Inferior parietal cortex (tissue), 1 donor: ENCODE results near the gene CHRNA7.
"Not testable (repeated sequence)": the region's sequence is repeated elsewhere in the genome, so short reads cannot be mapped to it uniquely, and the experiment has no call there.

Experiments used
- DNase-seq: peaks from one replicate; pipeline ENCODE4 v3.0.0-alpha.2; 2016; ENCODE audit errors: extremely low spot score

CHRNA7 gene

DNA sequence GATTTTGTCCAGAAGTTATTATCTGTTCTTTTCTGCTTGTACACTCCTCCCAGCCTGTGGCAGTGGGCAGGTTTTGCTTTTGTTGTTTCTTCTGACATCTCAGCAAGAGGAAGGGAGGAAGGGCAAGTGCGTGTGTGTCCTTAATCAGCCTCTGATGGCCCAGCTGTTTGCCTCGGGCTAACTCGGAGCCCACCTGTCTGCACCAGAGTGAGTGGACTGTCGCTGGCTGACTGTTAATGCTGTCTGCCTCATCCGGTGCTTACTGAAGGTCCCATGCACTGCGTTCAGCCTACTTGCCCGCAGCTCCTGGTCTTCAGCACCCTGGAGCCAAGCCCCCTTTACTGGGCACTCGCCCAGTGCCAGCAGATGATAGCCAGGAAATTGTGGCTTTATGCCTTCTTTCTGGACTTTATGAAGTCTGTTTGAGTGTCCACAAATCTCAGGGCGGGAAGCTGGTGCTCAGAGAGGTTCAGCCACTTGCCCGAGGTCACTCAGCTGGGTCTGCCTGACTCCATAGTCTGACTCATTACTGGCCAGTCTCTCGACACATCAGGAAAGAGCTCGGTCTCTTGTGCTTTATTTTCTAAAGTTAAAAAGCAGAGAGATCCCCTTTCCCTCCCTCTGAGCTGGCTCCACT lies 89.5 kb downstream of the CHRNA7 start:
- no peak for DNase-seq

DNA sequence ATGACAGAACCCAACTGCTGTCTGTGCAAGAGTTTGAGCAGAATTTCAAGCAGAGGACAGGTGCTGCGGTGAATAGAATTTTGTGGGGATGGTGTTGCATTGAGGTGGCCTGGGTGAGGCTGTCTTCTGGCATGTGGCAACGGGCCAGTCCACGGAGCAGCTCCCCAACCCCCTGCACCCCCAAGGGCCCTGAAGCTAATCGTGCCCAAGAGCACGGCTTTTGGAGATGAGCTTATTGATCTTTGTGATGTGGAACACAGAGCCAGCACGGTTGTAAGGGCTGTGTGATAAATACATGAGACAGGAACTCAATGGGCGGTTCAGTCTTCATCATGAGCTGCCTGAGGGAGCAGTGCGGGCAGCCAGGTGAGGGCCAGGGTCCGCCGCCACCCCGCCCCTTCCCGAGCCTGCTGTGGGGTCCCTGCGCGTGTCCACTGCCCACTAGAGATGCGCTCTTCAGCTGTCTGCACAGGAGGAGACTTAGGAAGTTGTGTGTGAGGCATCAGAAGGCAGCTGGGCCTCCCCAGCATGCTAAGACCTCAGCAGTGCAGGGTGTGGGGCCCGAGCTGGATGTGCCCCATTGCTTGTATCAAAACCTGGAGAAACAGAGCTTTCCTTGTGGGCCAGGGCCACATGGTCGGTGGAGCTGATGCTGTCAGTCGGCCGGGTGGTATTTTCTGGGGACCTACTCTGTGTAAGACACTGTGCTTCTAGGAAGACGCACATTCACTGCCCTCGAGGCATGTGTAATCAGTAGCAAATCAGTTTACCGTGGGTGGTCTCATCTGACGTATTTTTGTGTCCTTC lies 90.5 kb downstream of the CHRNA7 start:
- DNase-seq = no peak

DNA sequence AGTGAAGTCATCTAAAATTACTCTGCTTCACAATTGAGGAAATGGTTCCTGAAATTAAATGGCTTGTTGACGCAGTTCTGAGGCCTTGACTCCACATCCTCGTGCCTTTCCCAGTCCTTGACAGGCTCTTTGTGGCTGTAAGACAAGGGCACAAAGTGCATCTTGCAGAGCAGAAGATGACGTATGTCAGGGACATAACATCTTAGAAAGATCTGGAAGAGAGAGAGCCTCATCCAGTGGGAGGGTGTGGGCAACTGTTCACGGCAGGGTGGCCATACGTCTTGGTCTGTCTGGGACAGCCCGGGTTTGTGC lies 91.0 kb downstream of the CHRNA7 start:
- no peak for DNase-seq

DNA sequence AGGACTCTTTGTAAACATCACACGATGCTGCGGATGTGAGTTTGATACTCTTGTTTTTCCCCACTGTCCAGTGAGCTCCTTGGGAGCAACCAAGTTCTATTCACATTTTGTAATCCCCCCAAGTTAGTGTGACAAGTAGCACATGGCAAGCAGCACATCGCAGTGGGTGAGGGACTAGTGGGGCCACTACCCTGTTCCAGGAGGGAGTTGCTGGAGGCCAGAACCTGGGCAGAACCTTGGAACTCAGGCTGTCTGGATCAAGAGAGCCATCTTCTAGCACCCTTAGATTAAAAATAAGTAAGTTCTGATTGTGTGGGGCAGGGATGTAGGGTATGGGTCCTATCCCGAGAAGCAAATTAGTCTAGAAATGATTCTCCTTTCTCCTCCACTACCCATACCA lies 91.7 kb downstream of the CHRNA7 start:
- no peak for DNase-seq

DNA sequence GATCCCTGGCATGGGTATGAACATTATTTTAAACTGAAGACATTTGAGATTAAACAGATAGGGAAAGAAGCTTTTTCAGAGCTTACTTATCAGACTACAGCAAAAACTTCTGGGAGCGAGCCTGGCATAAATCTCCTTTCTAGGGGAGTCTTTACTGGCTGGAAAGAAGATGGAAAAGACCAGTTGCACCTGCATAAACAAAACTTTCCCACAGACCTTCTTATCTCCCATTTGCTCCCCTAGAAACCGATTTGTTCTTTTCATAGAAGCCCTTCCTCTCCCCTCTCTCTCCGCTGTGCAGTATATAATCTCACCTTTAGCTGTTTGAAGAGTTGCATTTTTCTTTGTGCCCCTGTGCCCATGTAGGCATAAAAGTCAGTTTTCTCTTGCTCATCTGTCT lies 93.2 kb downstream of the CHRNA7 start:
- no peak for DNase-seq

DNA sequence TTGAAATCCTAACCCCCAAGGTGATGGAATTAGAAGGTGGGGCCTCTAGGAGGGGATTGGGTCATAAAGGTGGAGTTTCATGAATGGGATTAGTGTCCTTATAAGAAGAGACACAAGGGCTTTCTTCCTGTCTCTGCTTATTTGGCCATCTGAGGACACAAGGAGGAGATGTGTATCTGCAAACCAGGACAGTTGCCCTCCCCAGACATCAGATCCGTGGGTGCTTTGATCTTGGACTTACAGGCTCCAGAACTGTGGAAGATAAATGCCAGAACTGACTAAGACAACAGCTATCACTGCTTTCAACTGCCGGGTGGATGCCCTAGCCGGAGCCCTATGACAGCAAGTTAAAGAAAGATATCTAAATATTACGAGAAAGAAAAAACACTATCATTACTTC lies 94.4 kb downstream of the CHRNA7 start:
- no peak for DNase-seq

DNA sequence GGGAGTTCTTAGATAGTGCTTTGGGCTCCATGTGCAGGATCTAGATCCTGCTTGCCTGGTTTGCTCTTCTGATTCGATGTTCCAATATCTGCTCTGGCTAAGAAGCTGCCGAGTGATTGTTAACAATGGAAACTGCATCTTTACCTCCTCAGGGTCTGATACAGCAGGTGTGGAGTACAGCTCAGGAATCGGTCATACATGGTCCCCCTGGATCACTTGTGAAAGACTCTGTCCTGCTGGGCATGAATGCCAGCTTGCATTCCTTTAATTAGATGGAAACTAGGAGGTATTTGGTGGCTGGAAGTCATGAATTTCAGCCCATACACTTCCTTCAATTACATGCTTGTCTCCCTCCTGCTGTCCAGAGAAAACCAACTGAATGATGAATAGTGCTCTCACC lies 95.3 kb downstream of the CHRNA7 start:
- DNase-seq = no peak

DNA sequence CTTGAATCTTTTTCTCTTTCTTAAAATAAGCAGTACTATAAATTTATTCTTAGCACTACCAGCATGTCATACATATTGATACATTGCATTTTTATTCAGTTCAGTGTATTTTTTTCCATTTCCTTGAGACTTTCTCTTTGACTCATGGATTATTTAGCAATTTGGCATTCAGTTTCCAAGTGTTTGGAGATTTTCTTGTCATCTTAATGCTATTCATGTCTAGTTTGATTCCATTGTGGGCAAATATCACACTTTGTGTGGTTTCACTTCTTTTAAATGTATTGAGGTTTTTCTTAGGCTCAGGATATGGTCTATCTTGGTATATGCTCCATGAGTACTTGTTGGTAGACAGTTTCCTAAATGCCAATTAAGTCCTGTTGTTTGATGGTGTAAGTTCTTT lies 99.5 kb downstream of the CHRNA7 start:
- DNase-seq = no peak

DNA sequence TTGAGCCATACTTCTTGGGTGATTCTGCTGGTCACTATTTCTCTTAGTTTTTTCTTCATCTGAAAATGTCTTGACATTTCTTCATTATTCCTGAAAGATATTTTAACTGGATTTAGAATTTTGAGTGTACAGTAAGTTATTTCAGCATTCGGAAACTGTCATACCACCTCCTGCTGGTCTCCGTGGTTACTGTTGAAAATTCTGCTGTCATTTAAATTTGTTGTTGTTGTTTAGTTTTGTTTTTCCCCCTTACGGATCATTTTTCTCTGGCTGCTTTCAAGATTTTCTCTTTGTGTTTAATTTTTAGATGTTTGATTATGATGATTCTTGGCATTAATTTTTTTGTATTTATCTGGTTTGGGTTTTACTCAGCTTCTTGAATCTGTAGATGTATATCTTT lies 100.5 kb downstream of the CHRNA7 start:
- no peak for DNase-seq

DNA sequence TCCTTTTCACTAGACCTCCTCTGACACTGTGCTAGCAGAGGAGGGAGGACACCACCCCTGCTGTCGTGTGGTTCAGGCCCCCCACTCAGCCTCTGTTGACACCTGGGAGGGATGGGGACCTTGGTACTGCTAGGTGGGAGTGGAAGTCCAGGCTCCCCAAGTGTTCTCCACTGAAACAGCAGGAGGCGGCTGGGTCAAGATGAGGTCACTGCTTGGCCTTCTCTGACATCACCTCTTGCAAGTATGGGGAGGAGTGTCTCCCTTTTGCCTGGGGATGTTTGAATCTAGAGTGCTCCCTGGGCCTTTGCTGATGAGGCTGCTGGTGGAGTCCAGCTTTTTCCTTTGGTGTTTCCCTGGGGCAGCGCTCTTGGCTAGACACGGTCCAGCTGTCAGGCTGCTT lies 101.5 kb downstream of the CHRNA7 start:
- DNase-seq = no peak

DNA sequence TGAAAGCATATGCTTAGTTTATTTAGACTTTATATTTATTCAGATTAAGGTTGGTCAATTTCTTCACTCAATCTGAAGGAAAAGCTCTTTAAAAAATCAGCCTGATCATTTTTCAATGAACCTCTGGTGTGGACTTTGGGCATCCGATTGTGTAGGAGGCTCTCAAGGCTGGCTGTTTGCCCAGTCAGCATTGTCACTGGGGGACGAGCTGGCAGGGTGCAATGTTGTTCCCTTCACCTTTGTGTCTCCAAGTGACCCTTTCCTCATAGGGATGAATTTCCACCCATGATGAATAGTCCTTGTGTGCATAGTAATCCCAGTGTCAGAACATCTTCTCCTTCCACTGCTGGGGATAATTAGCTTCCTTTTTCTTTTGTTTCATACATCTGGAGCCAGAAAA lies 102.5 kb downstream of the CHRNA7 start:
- no peak for DNase-seq

DNA sequence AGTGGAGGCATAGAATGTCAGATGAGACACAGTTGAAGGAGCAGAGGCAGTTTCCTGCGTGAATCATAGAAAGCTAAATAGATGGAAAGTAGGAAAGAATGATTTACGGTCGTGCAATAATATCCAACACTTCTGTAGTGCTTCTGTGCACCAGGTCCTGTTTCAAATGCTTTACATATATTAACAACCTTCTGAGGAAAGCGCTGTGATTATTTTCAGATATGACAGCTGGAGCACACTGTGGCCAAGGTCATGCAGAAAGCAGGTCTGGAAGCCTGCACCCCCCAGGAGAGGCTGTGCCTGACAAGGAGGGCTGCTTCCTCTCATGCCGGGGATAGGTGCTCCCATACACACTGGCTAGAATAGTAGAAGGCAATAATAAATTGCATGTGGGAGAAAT lies 104.5 kb downstream of the CHRNA7 start:
- DNase-seq = no peak

DNA sequence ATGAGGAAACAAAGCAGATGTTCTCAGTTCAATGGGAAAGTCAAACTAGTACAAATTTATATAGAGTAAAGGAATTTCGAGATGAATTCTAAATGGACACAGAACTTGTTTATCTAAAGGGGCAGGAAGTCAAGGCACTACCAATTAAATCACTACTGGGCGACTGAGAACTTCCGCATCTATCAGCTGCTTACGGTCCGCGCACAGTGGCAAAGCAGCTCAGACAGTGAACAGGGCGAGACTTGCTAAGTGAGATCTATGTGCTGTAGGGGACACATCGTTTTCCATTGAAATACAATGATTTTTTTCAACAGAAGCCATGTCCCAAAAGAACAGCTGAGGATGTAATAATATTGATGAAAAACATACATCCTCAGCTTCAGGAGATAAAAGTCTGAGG lies 105.0 kb downstream of the CHRNA7 start:
- DNase-seq = no peak

DNA sequence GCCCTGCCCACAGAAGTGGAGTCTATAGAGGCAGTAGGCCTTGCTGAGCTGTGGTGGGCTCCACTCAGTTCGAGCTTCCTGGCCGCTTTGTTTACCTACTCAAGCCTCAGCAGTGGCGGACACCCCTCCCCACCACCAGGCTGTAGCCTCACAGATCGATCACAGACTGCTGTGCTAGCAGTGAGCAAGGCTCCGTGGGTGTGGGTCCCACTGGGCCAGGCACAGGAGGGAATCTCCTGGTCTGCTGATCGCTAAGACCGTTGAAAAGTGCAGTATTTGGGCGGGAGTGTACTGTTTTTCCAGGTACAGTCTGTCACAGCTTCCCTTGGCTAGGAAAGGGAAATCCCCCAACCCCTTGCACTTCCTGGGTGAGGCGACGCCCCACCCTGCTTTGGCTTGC lies 115.2 kb downstream of the CHRNA7 start:
- not testable (repeated sequence) for DNase-seq

DNA sequence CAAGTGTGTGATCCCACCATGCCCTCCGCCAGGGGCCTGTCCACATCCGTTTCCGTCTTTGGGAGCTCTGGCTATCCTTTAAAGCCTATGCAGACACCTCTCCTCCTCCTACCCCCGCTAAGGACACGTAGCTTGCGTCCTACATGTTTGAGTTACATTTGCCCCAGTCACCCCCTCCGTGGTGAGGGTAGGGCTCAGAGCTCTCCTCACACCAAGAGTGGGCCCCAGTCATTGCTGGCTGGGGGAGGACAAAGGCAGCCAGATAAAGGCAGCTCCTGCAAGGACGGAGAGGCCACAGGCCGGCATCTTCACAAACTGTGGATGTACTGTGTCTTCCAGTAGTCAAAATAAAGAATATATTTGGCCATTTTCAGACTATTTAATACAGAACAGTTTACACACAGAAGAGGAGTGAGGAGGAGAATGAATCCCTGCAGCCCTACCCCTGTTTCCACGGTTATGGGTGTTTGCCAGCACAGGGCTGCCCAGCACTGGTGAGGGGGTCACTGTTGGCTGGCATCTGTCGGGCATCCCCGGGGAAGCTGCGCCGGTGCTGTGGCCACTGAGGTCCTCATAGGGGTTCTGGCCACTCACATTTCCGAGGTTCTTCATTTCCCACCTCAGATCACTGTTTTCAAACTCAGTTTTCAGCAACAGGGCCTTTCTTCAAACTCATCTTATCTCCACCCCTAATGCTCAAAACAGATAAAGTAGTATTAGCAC lies 118.7 kb downstream of the CHRNA7 start:
- no peak for DNase-seq

DNA sequence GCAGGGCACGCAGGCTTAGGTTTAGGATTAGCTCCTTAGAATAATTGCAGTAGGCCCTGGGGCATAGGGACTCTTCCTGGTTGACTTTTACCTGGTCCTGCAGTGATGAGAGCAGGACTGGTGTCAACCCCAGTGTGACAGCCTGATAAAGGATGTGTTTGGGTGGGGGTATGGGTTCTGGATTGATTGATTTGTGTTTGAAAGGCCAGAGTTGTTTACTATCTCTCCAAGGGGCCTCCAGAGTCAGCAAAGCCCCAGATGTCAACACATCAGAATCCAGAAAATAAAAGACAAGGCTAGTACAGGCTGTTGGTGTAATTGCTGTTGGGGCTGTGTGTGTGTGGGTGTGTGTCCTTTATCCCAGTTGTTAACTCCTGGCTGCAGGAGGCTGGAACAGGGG lies 122.3 kb downstream of the CHRNA7 start:
- DNase-seq = no peak

DNA sequence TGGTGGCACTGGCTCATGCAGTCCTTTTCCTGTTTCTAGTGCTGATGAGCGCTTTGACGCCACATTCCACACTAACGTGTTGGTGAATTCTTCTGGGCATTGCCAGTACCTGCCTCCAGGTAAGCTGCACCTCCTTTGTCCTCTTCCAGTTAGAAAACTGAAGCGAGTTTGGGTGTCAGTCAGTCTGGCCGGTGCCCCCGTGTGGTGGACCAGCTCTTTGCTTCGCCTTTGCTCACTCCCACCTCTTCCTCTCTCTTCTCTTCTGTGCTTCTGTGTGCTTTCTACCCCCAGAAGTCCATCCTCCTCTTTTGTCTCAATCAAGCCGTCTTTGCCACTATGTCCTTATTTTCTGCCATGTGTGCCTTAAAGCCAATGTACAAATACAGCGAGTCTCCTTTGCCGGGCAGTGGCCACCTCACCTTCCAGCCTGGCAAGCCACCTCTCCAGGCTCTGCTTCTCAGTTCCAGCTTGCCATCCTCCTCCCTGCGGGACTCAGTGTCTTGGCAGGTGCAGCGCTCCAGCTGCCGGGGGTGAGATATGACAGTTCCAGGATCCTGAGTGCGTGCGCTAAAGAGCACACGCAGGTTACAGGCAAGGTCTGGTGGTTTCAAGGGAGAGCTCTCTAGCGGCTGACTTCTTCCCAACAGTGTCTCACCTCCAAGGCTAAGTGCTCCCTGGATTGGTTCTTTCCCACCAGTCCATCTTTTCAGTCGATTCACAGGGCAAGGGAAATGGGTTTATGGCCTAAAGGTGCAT lies 123.7 kb downstream of the CHRNA7 start:
- DNase-seq = not testable (repeated sequence)

DNA sequence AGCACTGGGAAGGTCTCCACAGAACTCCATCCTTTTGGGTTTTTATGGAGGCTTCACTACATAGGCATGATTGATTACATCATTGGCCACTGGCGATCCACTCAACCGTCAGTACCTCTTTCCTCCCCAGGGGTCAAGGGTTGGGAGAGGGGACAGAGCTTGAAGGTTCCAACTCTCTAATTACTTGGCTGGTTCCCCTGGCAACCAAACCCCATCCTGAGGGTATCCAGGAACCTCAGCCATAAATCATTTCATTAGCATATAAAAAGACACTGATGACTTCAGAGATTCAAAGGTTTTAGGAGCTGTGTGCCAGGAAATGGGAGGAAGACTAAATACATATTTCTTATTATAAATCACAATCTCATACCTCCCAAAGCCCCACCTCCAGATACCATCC lies 131.8 kb downstream of the CHRNA7 start:
- not testable (repeated sequence) for DNase-seq

DNA sequence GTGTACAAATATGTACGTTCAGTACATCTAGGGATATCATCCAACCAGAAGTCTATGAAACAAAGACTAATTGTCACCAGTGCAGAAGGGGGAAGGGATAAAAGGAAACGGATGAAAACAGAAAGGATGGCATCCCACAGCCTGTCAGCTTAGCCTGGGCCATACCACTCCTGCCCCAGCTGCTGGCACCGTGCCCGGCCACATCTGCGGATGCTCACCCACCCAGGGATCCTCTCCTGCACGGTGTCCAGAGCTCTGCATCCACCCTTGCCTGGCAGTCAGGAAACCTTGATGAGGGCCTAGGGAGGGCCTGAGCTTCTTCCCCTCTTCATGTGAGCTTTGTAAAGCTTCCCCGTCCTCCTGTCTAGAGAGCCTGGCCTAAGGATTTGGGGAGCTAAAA lies 133.8 kb downstream of the CHRNA7 start:
- not testable (repeated sequence) for DNase-seq

DNA sequence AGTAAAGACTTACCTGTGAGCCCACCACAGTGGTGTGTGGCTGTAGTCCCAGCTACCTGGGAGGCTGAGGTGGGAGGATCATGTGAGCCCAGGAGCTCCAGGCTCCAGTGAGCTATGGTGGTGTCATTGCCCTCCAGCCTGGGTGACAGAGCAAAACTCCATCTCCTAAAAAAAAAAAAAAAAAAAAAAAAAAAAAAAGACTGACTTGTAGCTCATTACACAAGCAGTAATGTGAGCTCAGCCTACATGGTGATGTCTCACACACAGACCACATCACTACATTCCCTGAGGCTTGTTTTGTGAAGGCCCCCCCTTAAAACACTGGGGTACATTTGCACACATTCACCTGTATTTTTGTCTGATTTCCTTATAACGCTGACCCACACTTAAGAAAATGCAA lies 134.4 kb downstream of the CHRNA7 start:
- not testable (repeated sequence) for DNase-seq

DNA sequence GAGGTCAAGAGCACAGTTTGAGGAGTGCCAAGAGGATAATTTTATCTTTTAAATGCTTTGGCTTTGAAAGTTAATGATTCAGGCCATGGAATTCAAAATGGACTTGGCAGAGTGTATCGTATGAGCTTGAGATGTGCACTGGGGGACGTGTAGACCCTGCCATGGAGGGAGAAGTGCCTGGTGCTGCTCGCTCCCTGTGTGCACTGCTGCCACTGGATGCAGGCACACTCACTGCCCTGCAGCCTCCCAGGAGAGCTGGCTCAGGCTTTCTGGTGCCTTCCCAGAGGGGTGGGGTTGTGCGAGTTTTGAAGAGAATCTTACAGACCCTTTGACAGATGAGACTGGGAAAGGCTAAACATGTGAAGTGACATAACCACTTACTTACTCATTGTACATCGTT lies 135.5 kb downstream of the CHRNA7 start:
- DNase-seq = not testable (repeated sequence)

DNA sequence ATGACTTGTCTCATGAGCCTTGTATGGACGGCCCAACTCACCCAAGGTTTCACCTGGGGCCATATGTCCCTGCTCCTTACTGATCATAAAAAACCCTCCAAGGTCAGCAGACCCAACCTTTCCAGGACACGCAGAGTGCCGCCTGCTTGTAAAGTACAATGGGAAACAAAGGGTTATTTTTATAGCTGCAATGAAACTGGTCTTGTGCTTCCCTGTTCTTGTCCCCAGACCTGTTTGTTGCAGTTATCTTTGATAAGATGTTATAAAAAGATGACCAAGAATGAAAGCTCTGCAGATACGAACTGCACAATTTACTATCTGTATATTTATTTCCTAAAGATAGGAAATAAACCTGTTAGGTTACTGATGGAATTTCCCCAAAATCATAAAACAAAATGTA lies 136.0 kb downstream of the CHRNA7 start:
- not testable (repeated sequence) for DNase-seq
